Middle frontal gyrus (tissue), 1 donor: Measurements from ENCODE around the gene PLK5.
"Not testable (repeated sequence)": the region's sequence is repeated elsewhere in the genome, so short reads cannot be mapped to it uniquely, and the experiment has no call there.

Experiments
- DNase-seq: peaks from one replicate; pipeline ENCODE4 v3.0.0-alpha.2; 2015; ENCODE audit warnings: low spot score; ENCODE audit errors: extremely low spot score

The PLK5 gene, protein sequence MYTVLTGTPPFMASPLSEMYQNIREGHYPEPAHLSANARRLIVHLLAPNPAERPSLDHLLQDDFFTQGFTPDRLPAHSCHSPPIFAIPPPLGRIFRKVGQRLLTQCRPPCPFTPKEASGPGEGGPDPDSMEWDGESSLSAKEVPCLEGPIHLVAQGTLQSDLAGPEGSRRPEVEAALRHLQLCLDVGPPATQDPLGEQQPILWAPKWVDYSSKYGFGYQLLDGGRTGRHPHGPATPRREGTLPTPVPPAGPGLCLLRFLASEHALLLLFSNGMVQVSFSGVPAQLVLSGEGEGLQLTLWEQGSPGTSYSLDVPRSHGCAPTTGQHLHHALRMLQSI

DNA sequence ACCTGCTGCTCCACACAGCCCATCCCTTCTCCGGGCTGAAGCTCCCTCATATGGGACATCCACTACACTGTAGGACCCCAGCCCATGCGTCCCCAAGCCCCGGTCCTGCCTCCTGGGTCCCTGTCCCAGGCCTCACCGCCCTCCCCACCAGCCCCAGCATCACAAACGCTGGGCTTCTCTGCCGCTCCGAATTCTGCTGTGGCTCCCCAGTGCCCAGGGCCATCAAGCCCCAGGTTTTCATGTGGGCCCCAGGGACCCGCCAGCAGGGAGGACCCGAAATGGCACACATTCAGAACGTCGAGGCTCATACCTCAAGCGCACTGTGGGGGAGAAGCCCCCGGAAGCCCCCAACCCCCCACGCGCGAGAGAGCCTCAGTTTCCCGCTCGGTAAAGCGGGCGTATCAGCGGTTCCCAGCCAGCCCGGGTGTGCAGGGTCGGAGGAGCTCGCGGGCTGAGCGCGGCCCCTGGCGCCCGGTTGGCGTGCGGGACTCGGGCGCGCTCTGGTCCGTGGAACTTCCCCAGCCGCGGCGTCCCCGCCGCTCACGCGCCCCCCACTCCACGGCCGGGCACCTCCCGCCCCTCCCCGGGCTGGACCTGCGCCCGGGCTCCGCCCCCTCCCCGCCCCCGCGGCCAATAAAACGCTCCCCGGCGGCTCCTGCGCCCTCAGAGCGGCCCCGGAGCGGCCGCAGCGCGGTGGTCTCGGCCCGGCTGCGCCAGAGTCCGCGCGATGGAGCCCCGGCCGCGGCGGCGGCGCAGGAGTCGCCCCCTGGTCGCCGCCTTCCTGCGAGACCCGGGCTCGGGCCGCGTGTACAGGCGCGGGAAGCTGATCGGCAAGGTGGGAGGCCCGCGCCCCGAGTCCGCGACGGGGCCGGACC is at the start of gene PLK5:
TSS of gene PLK5 (plus strand) at position 666 of the 875 bp plus-strand sequence. CDS start 2,920 bp downstream, outside the sequence.
- no peak for DNase-seq

DNA sequence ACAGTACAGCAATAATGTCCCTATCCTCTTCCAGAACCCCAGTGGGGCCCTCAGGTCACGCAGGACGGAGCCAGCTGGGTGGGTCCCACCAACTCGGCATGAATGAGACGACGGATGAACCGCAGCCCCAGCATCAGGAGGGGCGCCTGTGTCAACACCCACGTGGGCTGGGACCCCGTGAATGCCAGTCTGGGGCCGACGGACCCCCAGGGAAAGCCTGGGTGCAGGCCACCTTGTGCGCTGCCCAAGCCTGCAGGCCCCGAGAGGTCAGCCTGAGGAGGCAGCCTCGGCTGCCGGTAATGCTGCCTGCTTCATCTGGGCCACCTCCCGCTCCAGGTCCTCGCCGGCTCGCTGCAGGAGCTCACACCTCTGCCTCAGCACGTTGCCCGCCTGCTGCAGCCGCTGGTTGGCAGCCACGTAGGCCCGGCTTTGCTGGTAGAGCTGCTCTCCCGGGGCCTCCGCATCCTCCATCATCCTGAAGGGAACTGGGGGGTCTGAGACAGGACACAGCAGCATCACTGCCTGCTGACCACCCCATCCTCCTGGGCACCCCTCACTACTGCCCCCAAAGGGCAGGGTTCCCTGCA is 49.0 kb upstream of the PLK5 start:
- no peak for DNase-seq

DNA sequence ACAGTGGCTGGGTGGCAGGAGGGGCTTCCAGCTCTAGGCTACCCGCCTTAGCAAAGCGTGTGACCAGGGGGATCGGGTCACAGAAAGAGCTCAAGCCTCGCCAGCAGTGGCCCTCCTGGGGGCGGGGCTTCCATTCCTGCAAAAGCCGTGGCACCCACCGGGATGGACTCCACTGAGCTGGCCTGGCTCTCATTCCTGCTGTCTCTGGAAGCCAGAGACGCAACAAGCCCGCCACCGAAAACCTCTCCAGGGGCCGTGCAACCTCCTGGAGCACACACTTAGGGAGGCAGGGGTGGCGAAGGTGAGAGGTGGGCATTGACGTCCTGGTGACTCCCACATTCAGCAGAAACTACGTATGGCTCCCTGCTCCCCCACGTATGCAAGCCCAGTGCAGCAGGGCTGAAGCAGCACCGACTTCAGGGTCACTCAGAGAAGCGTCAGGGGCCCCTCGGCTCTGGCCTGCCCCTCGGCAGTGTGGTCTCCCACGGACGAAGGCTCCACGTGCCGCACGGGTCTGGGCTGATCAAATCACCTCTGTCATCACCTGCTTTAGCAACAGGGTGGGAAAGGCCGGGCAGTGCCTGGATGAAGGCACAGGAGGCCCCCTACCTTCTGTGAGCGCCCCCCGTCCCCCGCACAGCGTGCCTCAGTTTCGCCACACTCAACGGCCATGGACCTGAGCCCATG is 48.0 kb upstream of the PLK5 start:
- DNase-seq, result no peak

DNA sequence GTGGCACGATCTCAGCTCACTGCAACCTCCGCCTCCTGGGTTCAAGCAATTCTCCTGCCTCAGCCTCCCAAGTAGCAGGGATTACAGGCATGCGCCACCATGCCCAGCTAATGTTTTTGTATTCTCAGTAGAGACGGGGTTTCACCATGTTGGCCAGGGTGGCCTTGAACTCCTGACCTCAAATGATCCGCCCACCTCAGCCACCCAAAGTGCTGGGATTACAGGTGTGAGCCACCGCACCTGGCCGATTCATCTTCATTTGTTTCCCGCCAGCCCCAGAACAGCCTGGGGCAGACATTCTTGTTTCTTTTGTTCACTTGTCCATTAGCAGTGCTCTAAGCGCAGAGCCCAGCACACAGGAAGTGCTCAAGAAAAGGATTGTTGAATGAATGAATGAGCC is 46.8 kb upstream of the PLK5 start:
- DNase-seq, result not testable (repeated sequence)

DNA sequence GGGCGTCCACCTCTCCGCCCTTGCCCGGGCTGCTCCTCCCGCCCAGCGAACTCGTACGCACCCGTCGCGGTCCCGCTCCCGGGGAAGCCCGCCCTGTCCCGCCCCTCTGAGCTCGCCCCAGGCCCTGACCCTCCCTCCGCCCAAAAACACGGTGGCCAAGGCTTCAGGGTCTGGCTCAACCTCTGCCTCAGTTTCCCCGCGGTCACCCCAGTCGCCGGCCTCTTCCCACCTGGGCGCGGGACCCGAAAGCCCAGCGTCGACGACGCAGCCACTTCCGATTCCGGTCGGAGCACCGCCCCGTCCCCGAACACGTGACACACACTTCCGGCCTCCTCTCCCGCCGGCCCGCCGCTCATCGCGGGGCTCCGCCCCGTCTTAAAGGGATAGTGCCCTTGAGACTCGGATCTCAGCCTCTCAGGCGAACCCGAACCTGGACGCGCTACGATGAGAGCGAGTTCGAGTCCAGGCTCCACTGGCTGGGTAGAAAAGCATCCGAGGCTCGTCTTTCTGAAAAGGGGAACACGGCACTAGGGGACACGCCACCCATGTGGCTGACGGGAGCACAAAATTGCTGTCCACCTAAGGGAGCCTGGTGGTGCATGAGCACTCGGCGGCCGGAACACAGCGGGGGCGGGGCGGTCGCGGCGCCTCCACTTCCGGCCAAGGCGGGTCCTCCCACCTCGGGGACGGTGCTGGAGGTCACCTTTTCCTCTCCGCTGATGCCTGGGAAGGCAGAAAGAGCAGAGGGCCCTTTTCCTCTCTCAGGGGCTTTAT is 44.8 kb upstream of the PLK5 start, which contains the start of gene C19orf25:
TSS of gene C19orf25 (minus strand) at position 282 of the 774 bp plus-strand sequence. CDS start 312 bp downstream, outside the sequence.
- peak; percentile 90 for DNase-seq

DNA sequence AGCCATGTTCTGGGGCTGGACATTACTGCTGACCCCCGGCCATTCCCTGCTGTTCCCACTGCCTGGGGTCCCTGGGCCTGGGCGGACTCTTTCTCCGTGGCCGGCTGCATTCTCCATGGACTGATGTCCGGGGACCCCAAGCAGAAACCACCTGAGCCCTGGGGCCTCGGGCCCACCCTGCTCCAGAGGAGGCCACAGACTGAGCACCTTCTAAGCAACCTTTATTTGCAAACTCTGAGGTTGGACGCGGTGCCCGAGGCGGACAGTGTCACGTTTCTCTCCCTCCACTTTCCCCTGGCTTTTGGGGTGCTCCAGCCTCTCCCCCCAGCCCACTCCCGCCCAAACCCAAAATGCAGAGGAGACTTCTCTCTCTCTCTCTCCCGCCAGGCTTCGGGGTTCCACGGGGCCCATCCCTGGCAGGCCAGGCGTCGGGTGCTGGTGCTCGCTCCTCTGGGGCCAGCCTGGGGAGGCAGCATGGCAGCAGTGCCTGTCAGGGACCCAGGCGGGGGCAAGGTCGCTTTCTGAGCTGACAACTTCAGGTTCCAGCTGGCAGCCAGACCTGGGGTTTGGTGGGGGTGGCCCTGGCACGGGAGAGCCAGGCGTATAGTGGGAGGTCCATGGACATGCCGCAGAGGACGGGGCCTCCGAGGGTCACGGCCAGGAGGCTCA is 42.5 kb upstream of the PLK5 start:
- no peak for DNase-seq

DNA sequence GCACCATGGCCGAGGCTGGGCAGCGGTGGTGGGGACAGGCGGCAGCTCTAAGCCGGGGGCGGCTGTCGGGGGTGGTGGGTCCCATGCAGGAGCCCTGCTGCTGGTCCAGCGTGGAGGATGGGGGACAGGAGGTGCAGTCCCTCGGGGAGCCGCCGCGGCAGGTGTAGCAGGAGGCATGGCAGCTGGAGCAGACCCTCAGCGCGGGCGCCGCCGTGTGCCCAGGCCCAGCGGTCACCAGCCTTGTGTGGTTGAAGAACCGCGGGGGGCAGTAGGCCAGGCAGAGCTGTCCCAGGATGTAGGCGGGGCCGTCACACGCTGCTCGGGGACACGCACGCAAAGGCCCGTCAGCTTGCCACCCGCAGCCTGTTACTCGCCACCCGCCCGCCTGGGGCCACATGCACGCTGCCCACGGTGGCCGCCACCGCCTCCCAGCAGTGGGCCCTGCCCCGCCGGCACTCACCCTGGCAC is 42.0 kb upstream of the PLK5 start:
- no peak for DNase-seq

DNA sequence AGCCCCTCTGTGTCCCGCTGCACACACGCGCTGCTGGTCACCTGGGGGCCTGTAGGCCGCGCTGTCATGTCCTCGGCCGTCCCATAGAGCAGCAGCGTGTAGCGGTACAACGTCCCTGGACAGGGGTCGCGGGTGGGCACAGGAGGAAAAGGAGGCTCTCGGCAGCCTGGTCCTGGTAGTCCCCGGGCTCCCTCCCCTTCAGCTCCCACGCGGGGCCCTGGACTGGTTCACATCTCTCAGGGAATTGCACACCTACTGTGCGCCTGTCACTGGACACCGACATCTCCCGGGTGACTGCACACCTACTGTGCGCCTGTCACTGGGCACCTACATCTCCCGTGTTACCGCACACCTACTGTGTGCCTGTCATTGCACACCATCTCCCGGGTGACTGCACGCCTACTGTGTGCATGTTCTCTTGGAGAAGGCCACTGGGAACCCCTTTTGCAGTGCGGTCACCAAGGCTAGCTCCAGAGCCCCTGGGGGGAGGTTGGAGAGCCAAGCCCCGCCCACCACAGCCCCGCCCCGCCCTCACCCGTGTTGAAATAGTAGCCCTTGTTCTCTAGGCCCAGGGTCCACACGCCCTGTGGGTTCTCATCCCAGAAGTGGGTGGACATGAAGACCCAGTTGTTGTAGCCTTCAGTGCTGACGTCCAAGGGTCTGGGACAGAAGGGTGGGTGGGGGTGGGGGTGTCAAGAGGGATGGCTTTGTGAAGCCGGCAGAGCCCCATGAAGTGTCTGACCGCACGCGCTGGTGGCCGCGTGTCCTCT is 41.3 kb upstream of the PLK5 start:
- no peak for DNase-seq

DNA sequence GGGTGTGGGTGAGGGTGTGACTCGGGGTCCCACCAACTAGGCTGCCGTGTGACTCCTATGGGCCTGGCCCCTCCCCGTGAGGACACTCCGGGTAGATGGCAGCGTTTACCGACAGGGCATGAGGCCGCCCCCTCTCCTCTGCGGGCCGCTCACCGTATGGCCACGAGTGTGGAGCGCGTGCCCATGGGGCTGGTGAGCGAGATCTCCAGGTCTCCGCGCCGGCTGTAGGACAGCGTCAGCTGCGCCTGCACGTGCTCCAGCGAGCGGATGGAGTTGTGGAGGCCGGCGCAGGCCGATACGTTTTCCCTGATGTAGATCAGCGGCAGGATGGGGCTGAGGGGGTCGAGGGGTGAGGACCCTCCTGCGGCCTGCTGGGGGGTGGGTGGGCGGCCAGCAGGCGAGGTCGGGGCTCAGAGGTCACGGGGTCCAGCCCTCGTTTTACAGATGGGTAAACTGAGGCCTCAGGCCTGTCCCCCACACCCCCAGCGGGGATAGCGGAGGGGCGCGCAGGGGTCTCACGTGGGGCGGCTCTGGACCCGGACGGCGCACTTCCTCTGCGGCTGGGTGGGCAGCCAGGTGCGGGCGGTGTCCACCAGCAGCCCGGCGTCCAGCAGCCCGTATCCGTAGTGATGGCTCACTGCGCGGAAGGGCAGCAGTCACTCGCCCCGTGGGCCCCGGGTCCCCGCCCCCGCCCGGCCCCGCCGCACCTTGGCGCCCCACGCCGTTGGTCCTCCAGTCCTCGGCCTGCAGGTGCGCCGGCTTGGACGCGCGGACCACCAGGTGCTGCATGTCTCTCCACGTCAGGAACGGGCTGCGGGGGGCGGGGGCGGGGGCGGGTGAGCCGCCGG is 40.5 kb upstream of the PLK5 start:
- DNase-seq, result no peak

DNA sequence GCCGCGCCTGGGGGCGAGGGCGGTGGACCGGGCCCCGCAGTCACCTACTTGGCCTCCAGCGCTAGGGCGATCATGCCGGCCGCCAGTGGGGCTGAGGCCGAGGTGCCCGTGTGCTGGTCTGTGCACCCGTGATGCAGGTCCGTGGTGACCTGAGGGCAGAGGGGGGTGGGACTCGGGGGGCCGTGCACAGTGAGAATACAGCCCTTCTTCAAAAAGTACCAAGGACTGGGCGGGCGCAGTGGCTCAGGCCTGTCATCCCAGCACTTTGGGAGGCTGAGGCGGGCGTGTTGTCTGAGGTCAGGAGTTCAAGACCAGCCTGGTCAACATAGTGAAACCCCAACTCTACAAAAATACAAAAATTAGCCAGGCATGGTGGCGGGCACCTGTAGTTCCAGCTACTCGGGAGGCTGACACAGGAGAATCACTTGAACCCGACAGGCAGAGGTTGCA is 39.9 kb upstream of the PLK5 start:
- DNase-seq, result no peak

DNA sequence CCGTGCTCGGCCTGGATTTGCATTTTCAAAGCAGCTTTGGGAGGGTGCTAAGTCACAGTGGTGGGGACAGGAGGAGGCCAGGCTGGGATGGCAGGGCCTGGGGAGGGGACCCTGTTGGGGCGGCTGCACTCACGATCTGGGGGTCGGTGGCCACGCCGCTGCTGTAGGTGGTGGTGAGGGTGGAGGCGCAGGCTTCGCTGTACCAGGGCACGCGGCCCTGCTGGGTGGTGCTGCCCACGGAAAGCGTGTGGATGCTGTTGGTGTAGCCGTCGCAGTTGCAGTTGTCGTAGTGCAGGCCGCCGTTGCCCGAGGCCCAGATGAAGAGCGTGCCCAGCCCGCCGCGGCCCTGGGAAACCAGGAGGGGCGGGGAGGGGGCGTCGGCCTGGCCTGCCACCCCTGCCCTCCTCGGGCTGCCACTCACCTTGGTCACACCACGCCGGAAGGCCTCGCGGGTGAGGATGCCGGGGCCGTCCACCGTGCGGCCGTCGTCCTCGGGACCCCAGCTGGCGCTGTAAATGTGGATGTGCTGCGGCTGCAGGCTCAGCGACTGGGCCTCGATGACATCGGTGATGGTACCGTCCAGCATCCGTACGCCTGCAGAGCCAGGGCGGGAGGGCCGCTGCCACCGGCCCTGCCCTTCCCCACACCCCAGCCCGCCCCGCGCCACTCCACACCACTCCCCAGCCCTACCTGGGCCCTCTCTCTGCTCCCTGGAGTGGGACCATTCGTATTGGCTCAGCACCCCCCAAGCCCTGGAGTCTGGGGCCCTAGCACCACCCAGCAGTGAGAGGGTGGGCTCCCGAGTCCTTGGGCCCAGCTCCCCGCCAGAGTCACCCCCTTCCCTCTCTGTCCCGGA is 36.9 kb upstream of the PLK5 start:
- no peak for DNase-seq

DNA sequence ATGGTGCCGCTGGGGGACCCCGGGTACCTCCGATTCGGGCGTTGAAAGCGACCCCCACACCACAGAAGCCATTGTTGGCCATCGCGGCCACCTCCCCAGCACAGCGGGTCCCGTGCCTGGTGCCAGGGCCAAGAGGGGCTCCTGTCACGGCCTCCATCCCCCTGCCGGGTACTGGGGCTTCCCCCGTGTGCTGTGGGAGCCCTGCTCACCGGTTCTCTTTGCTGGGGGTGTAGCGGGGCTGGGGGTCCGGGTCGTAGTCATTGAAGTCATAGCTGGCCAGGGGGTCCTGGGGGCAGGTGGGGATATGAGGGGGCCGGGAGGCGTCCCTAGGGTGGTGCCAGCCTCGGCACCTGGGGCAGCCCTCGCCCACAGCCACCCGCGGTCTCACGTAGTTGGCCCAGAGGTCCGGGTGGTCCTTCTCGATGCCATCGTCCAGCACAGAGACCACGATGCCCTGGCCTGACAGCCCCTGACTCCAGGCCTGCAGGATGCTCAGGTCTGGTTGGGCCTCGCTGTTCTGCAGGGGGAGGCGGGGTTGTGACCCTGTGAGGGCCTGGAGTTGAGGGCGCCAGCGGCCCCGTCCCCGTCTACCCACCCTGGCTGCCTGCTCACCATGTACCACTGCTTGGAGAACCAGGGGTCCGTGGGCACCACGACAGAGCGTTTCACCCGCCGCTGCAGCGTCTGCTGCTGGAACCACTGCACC is 36.1 kb upstream of the PLK5 start:
- no peak for DNase-seq

DNA sequence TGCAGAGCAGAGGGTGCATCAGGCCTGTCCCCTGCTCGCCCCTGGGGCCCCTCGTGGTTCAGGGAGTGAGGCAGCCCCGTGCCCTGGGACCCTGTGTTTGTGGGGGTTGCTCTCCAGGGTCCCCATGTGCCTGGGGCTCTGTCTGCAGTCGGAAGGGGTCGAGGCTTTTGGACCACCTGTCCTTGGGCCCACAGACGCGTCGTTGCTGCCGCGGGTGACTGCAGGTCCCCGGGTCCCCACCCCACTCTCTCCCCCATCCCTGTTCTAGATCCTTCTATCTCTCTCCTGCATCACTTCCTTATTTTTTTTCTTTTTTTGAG is 35.6 kb upstream of the PLK5 start:
- DNase-seq, result no peak

DNA sequence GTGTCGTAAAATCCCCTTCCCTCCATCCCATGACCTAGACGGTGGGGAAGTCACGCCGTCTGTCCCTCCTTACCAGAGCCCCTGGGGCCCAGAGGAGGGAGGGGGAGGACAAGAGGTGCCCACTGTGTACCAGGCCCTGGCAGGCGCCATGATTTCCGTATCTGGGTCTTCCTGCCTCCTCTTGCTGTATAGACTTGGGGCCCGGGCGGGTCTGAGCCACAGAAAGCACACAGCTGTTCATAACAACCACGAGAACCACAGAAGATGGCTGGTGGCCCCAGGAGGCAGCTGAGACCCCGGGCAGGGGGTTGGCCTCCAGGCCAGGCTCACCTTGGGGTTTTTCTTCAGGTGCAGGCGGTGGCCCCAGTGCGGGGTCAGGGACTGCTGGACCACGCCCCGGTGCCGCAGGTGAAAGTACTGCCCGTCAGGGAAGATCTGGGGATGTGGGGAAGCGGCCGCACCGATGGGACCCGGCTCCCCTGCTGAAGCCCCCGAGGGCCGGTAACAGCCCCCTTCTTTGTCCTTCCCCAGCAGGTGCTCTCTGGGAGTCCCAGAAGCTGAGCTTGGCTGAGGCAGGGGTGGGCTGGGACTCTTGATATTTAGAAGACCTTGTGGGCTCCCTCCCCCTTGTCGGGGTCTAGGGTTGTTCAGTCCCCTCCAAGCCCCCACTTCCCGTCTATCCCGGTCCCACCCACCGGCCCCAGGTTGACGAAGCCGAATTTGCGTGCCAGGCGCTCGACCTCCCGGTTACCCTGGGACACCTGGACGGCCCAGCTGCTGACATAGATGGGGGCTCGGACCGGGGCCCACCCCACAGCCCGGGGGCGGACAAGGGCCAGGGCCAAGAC is 34.2 kb upstream of the PLK5 start:
- DNase-seq, result no peak

DNA sequence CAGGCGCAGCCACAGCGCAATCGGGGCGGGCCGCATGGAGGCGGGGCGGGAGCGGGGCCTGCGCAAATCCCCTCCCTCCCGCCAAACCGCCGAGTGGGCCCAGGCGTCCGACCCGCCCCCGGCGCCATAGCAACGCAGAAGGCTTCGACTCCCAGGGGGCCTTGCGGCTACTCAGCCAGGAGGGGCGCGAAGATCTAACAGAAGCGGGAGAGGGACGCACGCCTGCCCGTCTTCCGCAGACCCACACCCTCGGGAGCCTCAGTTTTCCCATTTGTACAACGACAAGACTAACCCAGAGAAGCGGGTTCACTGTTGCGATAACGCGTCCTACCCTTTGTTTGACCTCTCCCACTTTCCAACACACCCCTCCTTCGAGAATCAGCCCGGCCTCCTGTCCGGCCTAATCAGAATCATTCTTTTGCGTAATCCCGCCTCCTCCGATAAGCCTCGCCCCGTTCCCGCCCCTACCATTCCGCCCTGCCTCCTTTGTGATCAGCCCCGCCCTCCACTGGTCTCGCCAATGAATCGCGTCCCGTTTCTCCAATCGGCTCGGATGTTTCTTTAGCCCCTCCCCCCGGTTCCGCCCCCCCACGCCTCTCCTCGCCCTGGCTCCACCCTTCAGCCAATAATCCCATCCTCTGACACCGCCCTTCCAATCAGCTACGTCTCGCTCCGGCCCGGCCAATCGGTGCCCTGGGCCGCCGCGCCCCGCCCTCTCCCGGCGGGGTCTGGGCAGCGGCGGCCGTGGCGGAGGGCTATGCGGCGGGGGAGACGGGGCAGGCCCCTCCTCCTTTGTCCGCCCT is 33.4 kb upstream of the PLK5 start, which contains the start of gene PCSK4:
TSS of gene PCSK4 (minus strand) at position 40 of the 803 bp plus-strand sequence. CDS start at position 36, 4 bp downstream.
- peak; percentile 94 for DNase-seq
